HPDE6-E6E7 (cell line): Measurements from ENCODE around the gene MARS1.
"Not testable (repeated sequence)": the region's sequence is repeated elsewhere in the genome, so short reads cannot be mapped to it uniquely, and the experiment has no call there.

Source experiments
- DNase-seq: peaks from one replicate; pipeline ENCODE4 v3.0.0; 2011; ENCODE audit warnings: missing footprints; ENCODE audit errors: extremely low spot score

MARS1 gene

DNA sequence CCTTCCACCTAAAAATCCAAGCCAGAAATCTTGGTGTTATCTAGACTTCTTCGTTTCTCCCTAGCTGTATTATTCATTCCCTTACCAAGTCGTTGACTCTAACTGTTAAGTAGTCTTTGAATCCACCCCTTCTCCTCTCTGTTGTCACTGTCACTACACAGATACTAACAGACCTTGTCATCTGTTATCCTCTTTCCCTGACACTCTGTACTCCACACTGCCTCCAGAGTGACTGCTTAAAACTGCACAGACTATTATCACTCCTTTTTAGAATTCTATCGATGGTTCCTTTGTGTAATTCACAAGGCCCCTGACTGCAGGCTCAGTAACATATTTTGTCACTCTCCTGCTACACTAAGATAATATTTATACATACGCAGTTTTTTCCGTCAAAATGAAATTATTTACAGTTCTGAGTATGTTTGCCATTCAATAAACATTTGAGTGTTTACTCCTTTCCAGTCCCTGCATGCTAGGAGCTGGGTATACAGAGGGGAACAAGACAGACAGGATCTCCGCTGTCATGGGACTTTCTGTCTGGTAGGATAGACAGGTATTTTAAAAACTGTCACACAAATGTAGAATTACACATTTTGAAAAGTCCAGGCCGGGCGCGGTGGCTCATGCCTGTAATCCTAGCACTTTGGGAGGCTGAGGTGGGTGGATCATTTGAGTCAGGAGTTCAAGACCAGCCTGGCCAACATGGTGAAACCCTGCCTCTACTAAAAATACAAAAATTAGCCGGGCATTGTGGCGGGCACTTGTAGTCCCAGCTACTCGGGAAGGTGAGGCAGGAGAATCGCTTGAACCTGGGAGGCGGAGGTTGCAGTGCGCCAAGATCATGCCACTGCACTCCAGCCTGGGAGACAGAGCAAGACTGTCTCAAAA lies 3.8 kb downstream of the MARS1 start:
- no peak for DNase-seq

DNA sequence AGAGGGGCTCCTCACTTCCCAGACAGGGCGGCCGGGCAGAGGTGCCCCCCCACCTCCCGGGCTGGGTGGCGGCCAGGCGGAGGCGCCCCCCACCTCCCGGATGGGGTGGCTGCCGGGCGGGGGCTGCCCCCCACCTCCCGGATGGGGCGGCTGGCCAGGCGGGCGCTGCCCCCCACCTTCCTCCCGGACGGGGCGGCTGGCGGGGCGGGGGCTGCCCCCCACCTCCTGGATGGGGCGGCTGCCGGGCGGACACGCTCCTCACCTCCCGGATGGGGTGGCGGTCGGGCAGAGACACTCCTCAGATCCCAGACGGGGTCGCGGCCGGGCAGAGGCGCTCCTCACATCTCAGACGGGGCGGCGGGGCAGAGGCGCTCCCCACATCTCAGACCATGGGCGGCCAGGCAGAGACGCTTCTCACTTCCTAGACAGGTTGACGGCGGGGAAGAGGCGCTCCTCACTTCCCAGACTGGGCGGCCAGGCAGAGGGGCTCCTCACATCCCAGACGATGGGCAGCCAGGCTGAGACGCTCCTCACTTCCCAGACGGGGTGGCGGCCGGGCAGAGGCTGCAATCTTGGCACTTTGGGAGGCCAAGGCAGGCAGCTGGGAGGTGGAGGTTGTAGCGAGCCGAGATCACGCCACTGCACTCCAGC lies 7.3 kb downstream of the MARS1 start:
- DNase-seq = not testable (repeated sequence)

DNA sequence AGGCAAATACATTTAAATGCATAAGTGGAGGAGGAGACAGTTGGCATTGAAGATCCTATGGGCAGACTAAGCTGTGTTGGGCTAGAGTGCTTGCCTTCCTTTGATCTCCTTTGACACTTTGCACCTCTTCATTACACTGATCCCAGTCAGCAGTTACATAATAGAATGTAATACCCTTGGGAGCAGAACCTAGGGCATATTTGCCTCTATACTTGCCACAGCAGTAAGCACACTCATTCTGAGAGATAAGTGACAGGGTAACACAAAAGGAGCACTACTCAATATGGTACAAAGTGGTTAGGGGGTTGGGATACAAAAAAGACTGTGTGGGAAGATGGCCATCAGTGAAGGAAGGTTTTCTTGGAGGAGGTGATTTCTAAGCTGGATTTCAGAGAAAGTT lies 9.0 kb downstream of the MARS1 start:
- no peak for DNase-seq

DNA sequence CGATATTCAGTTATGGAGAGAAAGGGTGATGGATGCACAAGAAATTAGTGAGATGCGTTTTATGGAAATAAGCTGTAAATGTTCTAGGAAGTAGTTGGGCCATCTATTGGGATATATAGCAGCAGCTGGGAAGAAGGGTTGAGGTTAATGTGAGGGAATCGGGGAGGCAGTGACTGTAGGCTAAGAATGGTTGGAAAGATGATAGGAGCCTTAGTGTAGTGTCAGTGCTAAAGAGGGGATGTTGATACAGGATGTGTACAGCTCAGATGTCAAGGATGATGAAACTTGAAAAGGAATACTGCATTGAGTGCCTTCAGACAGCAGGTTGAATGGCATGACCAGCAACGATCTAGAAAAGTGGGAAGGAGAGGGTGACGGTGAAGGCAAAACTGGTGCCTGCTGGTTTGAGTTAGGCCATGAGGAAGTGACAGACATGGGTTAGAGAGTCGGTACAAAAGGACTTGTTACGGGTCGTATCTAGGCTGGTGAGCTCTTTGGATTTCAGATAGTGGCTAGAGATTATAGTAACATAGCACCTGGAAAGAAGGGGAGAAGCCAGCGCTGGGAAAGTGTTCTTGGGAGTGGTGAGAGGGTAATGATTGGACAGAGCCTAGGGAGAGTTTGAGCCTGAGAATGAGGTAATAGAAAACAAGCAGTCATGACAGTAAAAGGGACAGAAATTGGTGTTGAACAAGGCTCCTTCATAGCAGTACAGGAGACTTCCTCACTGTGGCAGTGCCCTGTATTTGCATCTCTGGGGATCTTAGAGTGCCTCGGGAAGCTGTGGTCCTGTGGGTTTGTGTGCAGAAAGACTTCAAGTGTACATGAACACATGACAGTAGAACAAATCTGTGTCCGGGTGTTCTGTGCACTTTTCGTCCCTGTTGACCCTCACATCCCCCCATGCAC lies 9.6 kb downstream of the MARS1 start:
- DNase-seq = no peak

DNA sequence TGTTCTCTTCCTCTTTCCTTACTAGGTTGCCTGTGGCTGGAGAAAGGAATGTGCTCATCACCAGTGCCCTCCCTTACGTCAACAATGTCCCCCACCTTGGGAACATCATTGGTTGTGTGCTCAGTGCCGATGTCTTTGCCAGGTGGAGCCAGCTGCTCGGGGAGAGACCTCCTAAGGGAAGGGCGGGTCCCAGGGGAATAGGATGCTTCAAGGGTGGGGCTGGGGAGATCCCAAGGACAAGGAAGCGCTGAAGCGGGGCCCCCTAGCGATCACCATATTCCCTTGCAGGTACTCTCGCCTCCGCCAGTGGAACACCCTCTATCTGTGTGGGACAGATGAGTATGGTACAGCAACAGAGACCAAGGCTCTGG lies 10.2 kb downstream of the MARS1 start:
- DNase-seq = no peak

DNA sequence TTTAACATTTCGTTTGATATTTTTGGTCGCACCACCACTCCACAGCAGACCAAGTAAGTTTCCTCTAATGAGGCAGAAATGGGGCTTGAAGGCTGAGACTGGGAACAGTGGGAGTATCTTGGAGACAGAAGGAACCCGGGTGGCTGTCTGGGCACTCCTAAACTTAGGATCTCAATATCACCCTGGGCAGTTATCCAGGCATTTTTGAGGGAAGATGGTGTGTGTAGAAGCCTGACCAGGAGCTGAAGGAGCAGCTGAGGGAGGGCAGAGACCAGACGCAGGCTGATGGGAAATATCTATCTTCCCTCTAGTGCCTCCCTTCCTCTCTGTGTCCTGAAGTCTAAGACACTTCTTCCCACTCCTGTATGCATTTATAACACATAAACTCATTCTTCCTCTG lies 10.7 kb downstream of the MARS1 start:
- DNase-seq = no peak

DNA sequence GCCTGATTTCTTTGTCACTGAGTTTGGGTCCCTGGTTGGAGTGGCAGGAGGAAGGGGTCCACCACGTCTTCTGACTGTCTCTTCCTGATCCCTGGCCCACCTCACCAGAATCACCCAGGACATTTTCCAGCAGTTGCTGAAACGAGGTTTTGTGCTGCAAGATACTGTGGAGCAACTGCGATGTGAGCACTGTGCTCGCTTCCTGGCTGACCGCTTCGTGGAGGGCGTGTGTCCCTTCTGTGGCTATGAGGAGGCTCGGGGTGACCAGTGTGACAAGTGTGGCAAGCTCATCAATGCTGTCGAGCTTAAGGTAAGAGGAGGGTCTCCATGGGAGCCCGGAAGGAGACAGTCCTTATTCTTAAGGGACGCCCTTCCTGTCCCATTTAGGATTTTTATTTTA lies 12.3 kb downstream of the MARS1 start:
- DNase-seq = no peak

DNA sequence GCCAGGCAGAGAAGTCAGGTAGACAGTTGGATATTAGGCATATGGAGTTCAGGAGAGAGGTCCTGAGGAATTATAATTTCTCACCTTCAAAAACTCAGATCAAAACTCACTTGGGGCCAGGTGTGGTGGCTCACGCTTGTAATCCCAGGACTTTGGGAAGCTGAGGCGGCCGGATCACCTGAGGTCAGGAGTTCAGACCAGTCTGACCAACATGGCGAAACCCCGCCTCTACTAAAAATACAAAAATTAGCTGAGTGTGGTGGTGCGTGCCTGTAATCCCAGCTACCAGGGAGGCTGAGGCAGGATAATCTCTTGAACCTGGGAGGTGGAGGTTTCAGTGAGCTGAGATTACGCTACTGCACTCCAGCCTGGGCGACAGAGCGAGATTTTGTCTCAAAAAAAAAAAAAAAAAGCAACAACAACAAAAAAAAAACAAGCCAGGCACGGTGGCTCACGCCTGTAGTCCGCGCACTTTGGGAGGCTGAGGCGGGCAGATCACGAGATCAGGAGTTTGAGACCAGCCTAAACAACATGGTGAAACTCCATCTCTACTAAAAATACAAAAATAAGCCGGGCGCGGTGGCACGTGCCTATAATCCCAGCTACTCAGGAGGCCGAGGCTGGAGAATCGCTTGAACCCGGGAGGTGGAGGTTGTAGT lies 14.6 kb downstream of the MARS1 start:
- DNase-seq = not testable (repeated sequence)

DNA sequence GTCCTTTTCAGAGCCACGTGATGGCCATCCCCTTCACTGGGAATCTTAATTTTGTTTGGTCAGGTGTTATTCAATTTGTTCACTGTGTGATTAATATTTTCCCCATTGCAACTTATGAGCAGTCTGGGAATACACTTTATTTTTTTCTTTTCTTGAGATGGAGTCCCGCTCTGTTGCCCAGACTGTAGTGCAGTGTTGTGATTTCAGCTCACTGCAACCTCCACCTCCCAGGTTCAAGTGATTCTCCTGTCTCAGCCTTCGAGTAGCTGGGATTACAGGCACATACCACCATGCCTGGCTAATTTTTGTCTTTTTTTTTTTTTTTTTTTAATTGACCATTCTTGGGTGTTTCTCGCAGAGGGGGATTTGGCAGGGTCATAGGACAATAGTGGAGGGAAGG lies 18.7 kb downstream of the MARS1 start:
- DNase-seq = not testable (repeated sequence)

DNA sequence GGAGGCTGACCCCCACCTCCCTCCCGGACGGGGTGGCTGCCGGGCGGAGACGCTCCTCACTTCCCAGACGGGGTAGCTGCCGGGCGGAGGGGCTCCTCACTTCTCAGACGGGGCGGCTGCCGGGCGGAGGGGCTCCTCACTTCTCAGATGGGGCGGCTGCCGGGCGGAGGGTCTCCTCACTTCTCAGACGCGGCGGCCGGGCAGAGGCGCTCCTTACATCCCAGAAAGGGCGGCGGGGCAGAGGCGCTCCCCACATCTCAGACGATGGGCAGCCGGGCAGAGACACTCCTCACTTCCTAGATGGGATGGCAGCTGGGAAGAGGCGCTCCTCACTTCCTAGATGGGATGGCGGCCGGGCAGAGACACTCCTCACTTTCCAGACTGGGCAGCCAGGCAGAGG lies 19.9 kb downstream of the MARS1 start:
- not testable (repeated sequence) for DNase-seq

DNA sequence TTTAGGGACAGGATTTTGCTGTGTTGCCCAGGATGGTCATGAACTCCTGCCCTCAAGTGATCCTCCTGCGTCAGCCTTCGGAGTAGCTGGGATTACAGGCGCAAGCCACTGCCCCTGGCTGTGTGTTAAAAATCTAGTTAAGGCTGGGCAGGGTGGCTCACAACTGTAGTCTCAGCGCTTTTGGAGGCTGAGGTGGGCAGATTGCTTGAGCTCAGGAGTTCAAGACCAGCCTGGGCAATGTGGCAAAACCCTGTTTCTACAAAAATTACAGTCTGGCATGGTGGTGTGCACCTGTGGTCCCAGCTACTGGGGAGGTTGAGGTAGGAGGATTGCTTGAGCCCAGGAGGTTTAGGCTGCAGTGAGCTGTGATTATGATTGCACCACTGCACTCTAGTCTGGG lies 23.3 kb downstream of the MARS1 start:
- DNase-seq = no peak

DNA sequence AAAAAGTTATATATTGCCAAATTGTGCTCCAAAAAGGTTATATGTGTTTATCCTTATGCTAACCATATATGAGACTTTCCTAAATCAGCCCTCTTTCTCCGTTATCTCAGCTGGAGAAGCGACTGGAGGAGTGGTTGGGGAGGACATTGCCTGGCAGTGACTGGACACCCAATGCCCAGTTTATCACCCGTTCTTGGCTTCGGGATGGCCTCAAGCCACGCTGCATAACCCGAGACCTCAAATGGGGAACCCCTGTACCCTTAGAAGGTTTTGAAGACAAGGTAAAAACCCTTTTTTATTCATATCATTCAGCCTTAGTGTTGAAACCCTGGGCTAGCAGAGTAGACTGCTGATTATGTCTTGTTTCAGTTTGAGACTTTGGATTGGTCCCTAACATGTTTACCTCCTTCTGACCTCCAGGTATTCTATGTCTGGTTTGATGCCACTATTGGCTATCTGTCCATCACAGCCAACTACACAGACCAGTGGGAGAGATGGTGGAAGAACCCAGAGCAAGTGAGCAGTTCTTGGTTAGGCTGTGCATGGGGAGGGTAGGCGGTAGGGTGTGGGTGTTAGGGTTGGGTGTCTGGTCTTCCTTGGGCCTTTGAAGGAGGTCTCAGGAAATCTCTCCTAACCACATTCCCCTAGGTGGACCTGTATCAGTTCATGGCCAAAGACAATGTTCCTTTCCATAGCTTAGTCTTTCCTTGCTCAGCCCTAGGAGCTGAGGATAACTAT lies 23.9 kb downstream of the MARS1 start:
- DNase-seq = no peak

DNA sequence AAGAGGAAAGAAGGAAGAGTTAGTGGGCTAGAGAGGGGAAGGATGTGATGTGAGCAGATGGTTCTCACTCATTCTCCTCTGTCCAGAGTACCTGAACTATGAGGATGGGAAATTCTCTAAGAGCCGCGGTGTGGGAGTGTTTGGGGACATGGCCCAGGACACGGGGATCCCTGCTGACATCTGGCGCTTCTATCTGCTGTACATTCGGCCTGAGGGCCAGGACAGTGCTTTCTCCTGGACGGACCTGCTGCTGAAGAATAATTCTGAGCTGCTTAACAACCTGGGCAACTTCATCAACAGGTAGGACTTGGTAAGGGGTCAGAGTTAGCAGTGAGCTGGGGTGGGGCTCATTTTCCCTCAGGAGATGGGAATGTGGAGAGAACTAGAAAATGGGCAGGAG lies 24.8 kb downstream of the MARS1 start:
- DNase-seq = no peak

DNA sequence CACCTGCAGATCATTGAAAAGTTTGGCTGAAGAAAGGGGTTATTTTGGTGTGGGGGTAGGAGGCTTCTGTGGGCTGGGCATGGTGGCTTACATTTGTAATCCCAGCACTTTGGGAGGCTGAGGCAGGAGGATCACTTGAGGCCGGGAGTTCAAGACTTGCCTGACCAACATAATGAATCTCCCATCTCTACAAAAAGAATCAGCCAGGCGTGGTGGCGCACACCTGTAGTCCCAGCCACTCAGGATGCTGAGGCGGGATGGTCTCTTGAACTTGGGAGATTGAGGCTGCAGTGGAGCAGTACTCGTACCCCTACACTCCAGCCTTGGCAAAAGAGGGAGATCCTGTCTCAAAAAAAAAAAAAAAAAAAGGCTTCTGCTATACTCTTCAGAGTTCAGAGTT lies 25.4 kb downstream of the MARS1 start:
- no peak for DNase-seq

DNA sequence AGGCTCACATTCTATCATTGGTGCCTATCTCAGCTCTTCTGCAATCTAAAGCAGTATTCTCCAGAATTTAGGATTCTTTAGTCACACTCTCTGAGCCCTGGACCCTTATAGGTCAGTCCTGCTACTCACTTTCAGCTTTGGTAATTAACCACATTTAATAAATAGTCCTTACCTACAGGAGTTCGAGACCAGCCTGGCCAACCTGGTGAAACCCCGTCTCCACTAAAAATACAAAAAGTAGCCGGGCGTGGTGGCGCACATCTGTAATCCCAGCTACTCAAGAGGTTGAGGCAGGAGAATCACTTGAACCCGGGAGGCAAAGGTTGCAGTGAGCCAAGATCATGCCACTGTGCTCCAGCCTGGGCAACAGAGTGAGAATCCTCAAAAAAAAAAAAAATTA lies 25.8 kb downstream of the MARS1 start:
- not testable (repeated sequence) for DNase-seq

DNA sequence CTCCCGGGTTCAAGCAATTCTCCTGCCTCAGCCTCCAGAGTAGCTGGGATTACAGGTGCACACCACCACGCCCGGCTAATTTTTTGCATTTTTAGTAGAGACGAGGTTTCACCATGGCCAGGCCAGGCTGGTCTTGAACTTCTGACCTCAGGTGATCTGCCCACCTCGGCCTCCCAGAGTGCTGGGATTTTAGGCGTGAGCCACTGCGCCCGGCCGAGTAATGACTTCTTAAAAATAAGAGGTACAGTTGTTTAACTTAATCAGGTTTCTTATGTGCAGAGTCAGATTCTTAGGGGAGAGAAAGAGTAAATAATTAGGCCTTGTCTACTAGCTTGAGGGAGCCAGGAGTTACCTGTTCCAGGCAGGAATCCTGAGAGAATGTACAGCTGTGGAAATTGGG lies 26.4 kb downstream of the MARS1 start:
- not testable (repeated sequence) for DNase-seq

DNA sequence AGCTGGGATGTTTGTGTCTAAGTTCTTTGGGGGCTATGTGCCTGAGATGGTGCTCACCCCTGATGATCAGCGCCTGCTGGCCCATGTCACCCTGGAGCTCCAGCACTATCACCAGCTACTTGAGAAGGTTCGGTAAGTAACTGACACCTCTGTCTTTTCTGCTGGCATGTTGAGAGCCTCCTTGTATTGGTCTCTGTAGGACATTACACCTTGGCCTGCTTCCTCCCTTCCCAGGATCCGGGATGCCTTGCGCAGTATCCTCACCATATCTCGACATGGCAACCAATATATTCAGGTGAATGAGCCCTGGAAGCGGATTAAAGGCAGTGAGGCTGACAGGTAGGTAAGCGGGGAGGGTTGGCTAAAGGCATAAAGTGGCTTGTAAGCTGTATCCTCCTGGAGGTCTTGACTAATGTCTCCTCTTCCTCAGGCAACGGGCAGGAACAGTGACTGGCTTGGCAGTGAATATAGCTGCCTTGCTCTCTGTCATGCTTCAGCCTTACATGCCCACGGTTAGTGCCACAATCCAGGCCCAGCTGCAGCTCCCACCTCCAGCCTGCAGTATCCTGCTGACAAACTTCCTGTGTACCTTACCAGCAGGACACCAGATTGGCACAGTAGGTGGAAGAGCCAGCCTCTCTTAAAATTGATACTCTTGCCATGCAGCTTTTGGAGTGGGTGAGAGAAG lies 27.0 kb downstream of the MARS1 start:
- no peak for DNase-seq

DNA sequence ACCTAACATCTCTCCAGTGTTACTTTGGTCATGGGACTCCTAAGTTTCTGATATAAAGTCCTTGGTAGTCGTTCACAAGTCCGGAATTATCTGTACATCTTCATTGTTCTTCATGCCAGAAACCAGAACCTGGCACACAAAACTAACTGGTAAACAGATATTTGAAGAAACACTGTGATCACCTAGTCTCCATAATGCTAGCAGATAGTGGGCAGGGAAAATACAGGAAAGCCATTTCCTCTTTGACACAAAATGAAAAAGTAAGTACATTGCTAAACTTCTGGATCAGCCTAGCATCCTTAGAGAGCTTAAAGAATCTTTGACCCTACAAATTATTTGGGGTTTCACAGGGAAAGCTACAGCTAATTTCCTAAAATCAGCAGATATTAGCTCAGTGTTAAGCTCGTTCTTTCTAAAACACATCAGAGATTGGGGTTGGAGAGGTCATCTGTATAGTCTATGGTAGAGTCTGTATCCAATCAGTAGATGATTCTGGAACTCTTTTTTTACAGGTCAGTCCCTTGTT lies 27.6 kb downstream of the MARS1 start:
- DNase-seq = no peak

DNA sequence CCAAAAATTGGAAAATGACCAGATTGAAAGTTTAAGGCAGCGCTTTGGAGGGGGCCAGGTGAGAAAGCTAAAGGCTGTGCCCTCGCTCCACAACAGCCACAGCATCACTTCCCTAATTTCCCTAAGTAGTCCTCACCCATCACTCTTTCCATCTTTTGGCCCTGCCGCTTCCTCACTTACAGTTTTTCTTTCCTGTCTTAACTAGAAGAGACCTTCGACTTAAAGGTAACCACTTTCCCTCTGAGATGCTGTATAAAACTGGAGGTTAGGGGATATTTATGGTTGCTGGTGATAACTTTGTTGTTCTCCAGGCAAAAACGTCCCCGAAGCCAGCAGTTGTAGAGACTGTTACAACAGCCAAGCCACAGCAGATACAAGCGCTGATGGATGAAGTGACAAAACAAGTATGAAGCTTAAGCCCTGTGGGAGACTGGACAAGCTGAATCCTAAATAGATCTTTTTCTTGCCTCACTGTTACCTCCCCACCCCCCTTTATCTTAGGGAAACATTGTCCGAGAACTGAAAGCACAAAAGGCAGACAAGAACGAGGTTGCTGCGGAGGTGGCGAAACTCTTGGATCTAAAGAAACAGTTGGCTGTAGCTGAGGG lies 28.2 kb downstream of the MARS1 start:
- no peak for DNase-seq

DNA sequence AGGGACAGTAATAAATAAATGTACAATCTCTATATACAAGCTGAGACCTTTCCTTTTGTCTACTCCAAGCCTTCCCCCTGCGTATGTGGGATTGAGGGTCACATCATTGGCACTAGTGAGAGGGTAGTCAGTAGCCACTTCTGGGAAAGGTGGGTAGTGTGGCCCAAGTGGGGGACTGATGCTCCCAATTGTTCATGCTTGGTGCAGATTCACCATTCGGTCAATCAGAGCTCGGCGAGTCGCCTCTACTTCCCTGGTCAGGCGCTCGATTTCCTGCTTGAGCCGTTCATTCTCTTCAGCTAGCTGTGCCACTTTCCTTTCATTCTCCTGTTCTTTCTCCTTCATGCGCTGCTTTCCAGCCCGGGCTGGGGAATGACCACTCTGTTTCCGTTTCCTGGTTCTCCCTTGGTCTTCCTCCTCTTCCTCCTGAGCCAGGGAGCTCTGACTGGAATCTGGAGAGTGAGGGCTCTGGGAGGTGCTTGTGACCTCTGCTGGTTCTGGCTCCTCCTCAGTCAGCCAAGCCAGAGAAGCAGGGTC lies 28.8 kb downstream of the MARS1 start:
- no peak for DNase-seq
